ENCODE results near the gene DOK5.

The DOK5 gene

GRCh38 chr20:54515793-54516628, 40.6 kb downstream of the DOK5 start:
- DNase-seq (ENCODE audit: low spot score) = peak; percentile 50

GRCh38 chr20:54517241-54517975, 42.0 kb downstream of the DOK5 start:
- DNase-seq (ENCODE audit: low spot score) = no peak

GRCh38 chr20:54524849-54525248, 49.5 kb downstream of the DOK5 start:
- DNase-seq (ENCODE audit: low spot score) = no peak

GRCh38 chr20:54525916-54526590, 50.7 kb downstream of the DOK5 start:
- DNase-seq (ENCODE audit: low spot score) = peak; percentile 38

GRCh38 chr20:54526801-54527200, 51.4 kb downstream of the DOK5 start:
- DNase-seq (ENCODE audit: low spot score) = no peak

GRCh38 chr20:54532573-54532972, 57.2 kb downstream of the DOK5 start:
- DNase-seq (ENCODE audit: low spot score) = no peak

GRCh38 chr20:54534101-54534500, 58.7 kb downstream of the DOK5 start:
- no peak for DNase-seq (ENCODE audit: low spot score)

GRCh38 chr20:54535033-54535432, 59.6 kb downstream of the DOK5 start:
- no peak for DNase-seq (ENCODE audit: low spot score)

GRCh38 chr20:54535746-54536145, 60.4 kb downstream of the DOK5 start:
- DNase-seq (ENCODE audit: low spot score) = no peak

GRCh38 chr20:54539521-54540046, 64.2 kb downstream of the DOK5 start:
- DNase-seq (ENCODE audit: low spot score) = no peak

GRCh38 chr20:54543369-54543768, 68.0 kb downstream of the DOK5 start:
- DNase-seq (ENCODE audit: low spot score) = no peak

- no peak for DNase-seq (ENCODE audit: low spot score)
These were observed 70.4 kb downstream of the DOK5 start for GRCh38 chr20:54545676-54546358.

- no peak for DNase-seq (ENCODE audit: low spot score)
These were observed 73.5 kb downstream of the DOK5 start for GRCh38 chr20:54548849-54549248.

GRCh38 chr20:54549658-54550326, 74.4 kb downstream of the DOK5 start:
- no peak for DNase-seq (ENCODE audit: low spot score)

- DNase-seq (ENCODE audit: low spot score) = no peak
These were observed 75.5 kb downstream of the DOK5 start for GRCh38 chr20:54550776-54551396.

- DNase-seq (ENCODE audit: low spot score) = no peak
These were observed 78.6 kb downstream of the DOK5 start for GRCh38 chr20:54554006-54554405.

GRCh38 chr20:54555150-54555549, 79.8 kb downstream of the DOK5 start:
- DNase-seq (ENCODE audit: low spot score) = no peak

- DNase-seq (ENCODE audit: low spot score) = no peak
These were observed 81.0 kb downstream of the DOK5 start for GRCh38 chr20:54556406-54556805.

GRCh38 chr20:54557806-54558590, 82.6 kb downstream of the DOK5 start:
- DNase-seq (ENCODE audit: low spot score) = no peak

- no peak for DNase-seq (ENCODE audit: low spot score)
These were observed 84.5 kb downstream of the DOK5 start for GRCh38 chr20:54559890-54560289.

Data from putamen (tissue), 1 donor.